Right atrium auricular region (tissue), 2 donors: ENCODE results near the gene TUG1. TPM values are rescaled to one million over a fixed set of nuclear protein-coding genes. Genes with fewer than 3 reads are reported as not detected.
A peak's percentile ranks its signal among the peaks of the same experiment; 100 is the strongest.

Experiments
- DNase-seq: peaks from one replicate; pipeline ENCODE4 v3.0.0-alpha.2; 2019; ENCODE audit warnings: low spot score
- H3K27ac ChIP-seq, 2 donors: fragments of 200-600 bp; sonication (generic); 1 replicate in 1 of 2; 2 replicates in 1 of 2; pipeline ENCODE4 v1.5.1; 2016 to 2019
- H3K27me3 ChIP-seq, 2 donors: fragments of 200-600 bp; sonication (generic); one replicate each; pipeline versions ENCODE4 v1.5.1 to v1.6.0; 2017 to 2019
- H3K36me3 ChIP-seq: fragments of 200-600 bp; sonication (generic); one replicate; pipeline ENCODE4 v1.5.1; 2016
- H3K4me1 ChIP-seq, 2 donors: fragments of 200-600 bp; sonication (generic); one replicate each; pipeline versions ENCODE4 v1.5.1 to v1.6.0; 2017 to 2019
- H3K4me3 ChIP-seq, 2 donors: fragments of 200-600 bp; sonication (generic); 1 replicate in 1 of 2; 2 replicates in 1 of 2; pipeline ENCODE4 v1.5.1; 2017 to 2019; ENCODE audit warnings: mild to moderate bottlenecking in 1 of 2, moderate library complexity in 1 of 2
- H3K9me3 ChIP-seq, 2 donors: fragments of 200-600 bp; sonication (generic); one replicate each; pipeline ENCODE4 v1.5.1; 2019
- CTCF ChIP-seq, 2 donors: fragments of 200-600 bp; sonication (generic); IDR thresholded peaks; one replicate each; pipeline ENCODE4 v1.5.1; 2019; ENCODE audit warnings: antibody characterized with exemption in 2 of 2
- total RNA-seq, 2 donors: library from RNA; depleted of rRNA; stranded (reverse); fragments of >200 nt; gene quantifications; one replicate each; pipeline ENCODE4 v1.1.0, GENCODE V29; 2016

Gene TUG1
- total RNA-seq, 2 donors from 2014 or later: 37.2 to 39.1 TPM

- Histone ChIP-seq H3K27ac (no peak overlapping the region), H3K4me1 (peaks cover 0 to 14% of the 10 kb centered on the region in 2 donors), H3K36me3 (peaks cover 98% of the 10 kb centered on the region), H3K4me3 (no peak overlapping the region), H3K27me3 (no peaks in the 10 kb centered on the region), H3K9me3 (no peaks in the 10 kb centered on the region)
- DNase-seq: no peak
- TF ChIP-seq CTCF (IDR thresholded peaks at IDR 0.05): no peak
These were observed 27.7 kb upstream of the TUG1 start for GRCh38 chr22:30941363-30941740.

- no peak for TF ChIP-seq CTCF (IDR thresholded peaks at IDR 0.05)
- no peaks in the 10 kb centered on the region for H3K9me3 ChIP-seq
- H3K4me1 ChIP-seq: peaks cover 0 to 34% of the 10 kb centered on the region in 2 donors
- no peak overlapping the region for H3K27ac ChIP-seq
- no peak for DNase-seq
- H3K27me3 ChIP-seq: no peaks in the 10 kb centered on the region
- H3K36me3 ChIP-seq: peaks cover 78% of the 10 kb centered on the region
- H3K4me3 ChIP-seq: no peak overlapping the region
These were observed 25.7 kb upstream of the TUG1 start for GRCh38 chr22:30943368-30943767.

- Histone ChIP-seq H3K36me3 (peaks cover 74% of the 10 kb centered on the region), H3K4me3 (no peak overlapping the region), H3K4me1 (peaks cover 0 to 37% of the 10 kb centered on the region in 2 donors), H3K27me3 (no peaks in the 10 kb centered on the region), H3K27ac (peak overlapping the region in 1 of 2 donors; percentile 6), H3K9me3 (no peaks in the 10 kb centered on the region)
- no peak for TF ChIP-seq CTCF (IDR thresholded peaks at IDR 0.05)
- no peak for DNase-seq
These were observed 24.1 kb upstream of the TUG1 start for GRCh38 chr22:30944986-30945385.

GRCh38 chr22:30945653-30946052 lies 23.4 kb upstream of the TUG1 start:
- Histone ChIP-seq H3K36me3 (peaks cover 74% of the 10 kb centered on the region), H3K4me1 (peaks cover 0 to 37% of the 10 kb centered on the region in 2 donors), H3K27me3 (no peaks in the 10 kb centered on the region), H3K4me3 (no peak overlapping the region), H3K27ac (peak overlapping the region; percentile 66 to 80), H3K9me3 (no peaks in the 10 kb centered on the region)
- no peak for TF ChIP-seq CTCF (IDR thresholded peaks at IDR 0.05)
- no peak for DNase-seq

GRCh38 chr22:30946354-30946753 lies 22.7 kb upstream of the TUG1 start:
- DNase-seq: no peak
- H3K4me1 ChIP-seq: peaks cover 0 to 37% of the 10 kb centered on the region in 2 donors
- no peak for TF ChIP-seq CTCF (IDR thresholded peaks at IDR 0.05)
- peaks cover 74% of the 10 kb centered on the region for H3K36me3 ChIP-seq
- no peaks in the 10 kb centered on the region for H3K9me3 ChIP-seq
- H3K4me3 ChIP-seq: no peak overlapping the region
- peak overlapping the region; percentile 66 to 80 for H3K27ac ChIP-seq
- H3K27me3 ChIP-seq: no peaks in the 10 kb centered on the region

GRCh38 chr22:30947173-30947815 lies 21.8 kb upstream of the TUG1 start:
- no peak overlapping the region for H3K4me3 ChIP-seq
- H3K36me3 ChIP-seq: peaks cover 65% of the 10 kb centered on the region
- no peaks in the 10 kb centered on the region for H3K27me3 ChIP-seq
- H3K27ac ChIP-seq: peak overlapping the region; percentile 66 to 80
- peak; percentile 69 for DNase-seq
- H3K9me3 ChIP-seq: no peaks in the 10 kb centered on the region
- H3K4me1 ChIP-seq: peaks cover 0 to 37% of the 10 kb centered on the region in 2 donors
- no peak for TF ChIP-seq CTCF (IDR thresholded peaks at IDR 0.05)
